HG03558 (cell line): Measurements from ENCODE around the gene PNPLA3.
"Not testable (repeated sequence)": the region's sequence is repeated elsewhere in the genome, so short reads cannot be mapped to it uniquely, and the experiment has no call there.

Experiments
- ATAC-seq: cut with Tn5 transposase; IDR thresholded peaks from one replicate; pipeline ENCODE4 v1.9.1; 2021; ENCODE audit warnings: moderate number of reproducible peaks; ENCODE audit not compliant: unreplicated experiment; ENCODE audit errors: extremely low read depth

The PNPLA3 gene

DNA sequence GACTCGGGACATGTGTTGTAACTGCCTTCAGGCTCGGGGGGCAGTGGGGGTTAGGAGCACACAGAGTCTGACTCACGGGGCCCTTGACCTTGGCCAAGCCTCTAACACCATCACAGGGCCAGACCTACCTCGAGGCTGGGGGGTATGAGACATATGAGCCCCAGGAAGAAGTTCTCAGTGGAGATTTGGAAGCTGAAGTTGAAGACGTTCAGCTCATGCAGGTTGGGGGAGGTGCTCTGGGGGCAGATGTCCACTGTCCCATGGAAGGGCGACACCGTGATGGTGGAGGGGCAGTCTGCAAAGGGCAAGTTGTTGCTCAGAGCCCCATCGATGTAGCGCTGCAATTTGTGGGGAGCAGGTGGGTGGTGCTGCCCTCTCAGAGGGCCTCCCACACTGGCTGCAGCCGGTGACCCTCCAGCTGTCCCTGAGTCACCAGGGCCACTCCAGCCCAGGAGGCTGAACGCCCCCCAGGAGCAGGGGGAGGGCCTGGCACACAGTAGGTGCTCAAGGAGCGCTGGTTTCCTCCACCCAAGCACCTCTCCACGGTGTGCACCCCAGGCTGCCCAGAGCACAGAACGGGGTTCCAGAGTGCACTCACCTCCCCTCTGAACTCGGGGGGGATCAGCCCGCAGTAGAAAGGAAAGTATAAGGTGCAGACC lies 34.3 kb upstream of the PNPLA3 start:
- ATAC-seq = no peak

DNA sequence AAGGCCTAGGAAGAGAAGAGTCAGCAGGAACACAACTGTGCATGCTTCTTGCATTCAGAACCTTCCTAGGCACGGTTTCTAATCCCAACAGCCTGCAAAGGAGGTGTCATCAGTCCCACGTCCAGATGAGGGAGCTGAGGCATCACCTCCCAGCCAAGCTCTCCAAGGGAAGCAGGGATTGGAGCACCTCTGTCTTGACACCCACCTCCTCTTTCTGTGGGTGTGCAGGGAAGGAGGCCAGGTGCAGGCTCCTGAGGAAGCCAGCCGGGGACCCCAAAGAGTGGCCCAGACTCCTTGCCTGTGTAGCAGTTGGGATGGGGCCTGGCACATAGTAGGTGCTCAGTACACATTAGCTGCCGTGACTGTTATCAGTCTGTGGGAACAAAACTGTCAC lies 33.7 kb upstream of the PNPLA3 start:
- ATAC-seq = no peak

DNA sequence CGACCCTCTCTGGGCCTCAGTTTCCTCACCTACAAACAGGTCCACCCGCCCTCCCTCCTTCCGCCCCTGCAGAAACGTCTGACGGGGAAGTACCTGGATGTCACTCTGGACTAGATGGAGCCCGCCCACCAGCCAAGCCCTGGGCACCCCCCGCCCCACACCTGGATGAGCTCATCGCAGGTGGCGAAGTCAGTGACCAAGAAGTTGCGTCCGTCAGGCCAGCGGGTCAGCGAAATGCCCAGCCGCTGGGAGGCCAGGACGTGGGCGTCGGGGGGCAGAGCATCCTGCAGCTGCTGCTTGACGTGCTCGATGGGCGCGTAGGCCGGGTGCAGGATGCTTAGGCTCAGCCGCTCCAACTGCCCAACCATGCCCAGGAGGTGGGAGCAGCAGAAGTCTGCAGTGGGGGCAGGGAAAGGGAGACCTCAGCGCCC lies 32.7 kb upstream of the PNPLA3 start:
- no peak for ATAC-seq

DNA sequence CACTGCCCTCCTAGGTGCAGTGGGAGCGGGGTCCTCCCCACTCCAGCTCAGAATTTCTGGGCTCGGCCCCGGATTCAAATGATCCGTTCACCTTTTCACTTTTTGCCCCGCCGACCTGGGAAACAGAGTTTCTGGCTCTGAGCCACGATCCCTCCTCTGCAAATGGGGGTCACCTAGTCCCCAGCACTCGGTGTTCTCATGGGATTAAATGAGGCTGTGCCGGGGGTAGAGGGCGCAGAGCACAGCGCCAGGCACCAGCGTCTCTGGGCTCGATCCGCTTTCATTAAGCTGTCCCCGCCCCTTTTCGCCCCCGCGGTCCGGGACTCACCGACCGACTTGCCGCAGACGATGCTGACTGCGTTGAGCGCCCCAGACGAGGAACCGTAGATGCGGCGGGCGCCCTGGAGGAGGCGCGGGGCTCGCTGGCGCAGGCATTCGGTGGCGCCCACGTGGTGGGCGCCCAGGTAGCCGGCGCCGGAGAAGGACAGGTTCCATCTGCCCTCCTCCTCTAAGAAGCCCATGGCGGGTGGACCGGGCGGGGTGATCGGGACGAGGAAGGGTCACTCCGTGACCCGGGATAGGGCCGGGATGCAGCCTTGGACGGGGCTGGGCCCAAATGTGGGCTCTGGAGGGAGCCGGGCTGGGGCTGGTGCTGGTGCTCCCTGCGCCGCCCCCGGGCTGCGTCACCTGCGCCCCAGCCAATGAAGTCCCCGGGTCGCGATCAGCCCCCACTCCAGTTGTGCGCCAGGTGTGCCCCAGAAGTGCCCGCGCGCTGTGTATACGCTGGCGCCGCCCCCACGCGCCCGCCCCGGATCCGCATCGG lies 32.0 kb upstream of the PNPLA3 start, which contains the start of gene PNPLA5:
Gene PNPLA5 (minus strand): TSS at position 654 of the 823 bp plus-strand sequence. CDS start 133 bp downstream, at position 521.
- no peak for ATAC-seq

DNA sequence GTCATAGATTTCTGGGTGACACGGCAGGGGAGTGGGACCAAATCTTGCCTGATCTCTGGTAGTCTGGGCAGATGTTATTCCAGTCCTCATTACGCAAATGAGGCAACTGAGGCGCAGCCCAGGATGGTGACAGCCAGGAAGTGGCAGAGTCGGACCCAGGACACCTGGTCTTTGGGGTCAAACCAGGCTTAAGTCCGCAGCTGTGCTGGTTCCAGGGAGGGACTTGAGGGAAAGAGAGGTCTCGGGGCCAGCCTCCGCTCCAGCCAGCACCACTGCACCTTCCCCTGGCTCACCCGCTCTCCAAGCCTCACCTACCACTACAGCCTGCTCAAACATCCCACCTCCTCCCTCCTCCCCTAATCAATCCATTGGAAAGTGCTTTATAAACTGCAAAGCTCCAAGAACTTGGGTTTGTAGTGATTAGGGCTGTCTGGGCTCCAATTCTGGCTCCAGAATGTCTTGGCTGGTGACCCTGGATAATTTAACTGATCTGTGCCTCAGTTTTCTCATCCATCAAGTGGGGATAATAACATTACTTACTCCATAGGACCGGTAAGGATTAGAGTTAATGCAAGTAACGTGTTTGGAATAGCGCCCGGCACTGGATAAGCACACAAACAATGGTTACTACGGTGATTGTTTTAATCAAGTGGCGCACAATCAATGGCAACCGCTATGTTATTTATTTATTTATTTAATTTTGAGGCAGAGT lies 31.3 kb upstream of the PNPLA3 start:
- no peak for ATAC-seq

DNA sequence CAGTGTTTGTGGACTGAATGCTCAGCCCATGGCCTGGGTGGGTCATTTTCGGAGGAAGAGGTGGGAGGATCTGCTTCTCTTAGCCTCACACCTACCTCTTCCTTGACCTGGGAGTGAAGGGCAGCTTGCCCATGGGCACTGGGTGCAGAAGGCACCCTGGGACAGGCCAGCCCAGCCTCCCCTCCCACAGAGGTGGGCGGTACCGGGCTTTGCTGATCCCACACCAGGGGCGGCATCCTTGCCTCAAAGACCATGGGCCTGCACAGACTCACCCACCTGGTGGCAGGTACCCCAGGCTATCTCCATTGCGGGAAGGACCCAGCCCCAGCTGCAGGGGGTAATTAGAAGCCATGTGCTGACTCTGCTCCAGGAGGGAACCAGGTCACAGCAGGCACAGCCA lies 30.3 kb upstream of the PNPLA3 start:
- no peak for ATAC-seq

DNA sequence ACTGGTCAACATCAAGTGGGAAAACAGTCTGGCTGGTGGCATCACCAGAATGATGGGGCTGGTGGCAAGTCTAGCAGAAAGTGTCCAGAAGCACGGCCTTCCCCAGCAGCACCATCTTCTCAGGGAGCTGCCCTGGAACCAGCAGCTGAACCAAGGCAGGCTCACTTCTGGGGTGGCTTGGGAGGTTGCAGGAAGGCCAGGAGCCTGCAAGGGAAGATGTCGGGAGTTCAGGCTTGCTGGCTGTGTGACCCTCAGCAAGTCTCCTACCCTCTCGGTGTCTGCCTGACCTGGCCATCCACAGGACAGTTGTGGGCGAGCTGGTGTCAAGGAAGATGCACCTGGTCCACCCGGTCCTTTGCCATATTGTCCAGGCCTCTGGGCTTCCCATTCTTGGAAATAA lies 29.5 kb upstream of the PNPLA3 start:
- no peak for ATAC-seq

DNA sequence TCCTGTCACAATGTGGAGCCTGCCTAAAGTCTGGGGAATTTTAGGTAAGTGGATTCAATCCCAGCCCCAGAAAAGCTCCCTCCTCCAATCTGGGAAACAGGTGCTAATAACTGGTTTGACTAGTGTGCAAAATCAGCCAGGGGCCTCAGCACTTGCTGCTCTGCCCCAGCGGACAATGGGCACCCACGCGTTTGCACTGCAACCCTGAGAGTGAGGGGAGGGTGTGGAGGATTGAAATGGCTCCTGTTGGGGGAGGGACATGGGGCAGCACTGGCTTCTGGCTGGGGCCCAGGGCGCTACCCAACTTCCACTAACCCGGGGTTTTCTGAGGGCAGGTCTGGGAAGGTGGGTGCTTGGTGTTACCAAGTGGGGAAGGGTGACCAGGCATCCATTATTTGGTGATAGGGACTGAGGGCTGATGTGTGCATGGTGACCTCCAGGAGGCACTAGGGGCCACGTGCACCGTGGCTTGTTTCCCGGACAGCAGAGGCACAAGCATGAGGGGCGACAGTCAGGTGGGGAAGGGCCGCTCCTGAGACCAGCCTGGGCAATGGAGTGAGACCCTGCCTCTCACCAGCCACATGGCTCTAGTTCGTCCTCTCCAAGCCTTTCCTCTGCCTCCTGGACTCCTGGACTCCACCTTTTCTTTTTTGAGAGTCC lies 27.5 kb upstream of the PNPLA3 start:
- ATAC-seq = no peak

DNA sequence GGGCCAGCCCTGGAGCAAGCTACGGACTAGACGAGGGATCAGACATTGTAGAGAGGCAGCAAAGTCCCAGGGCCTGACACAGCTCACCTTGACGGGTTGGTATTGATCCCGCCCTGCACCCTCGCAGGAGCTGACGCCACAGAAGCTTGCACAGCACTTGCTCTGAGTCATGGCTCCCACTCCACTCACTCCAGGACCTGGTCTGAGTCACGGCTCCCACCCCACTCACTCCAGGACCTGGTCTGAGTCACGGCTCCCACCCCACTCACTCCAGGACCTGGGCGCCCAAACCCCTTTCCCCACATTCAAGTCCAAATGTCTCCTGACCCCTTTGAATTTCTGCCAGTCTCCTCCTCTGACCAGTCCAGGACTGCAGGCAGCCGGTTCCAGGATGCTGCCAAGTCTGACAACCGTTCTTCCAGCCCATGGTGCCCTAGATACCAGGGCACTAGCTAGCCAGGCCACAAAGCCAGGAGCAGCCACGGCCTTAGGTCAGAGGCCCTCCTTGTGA lies 25.8 kb upstream of the PNPLA3 start:
- ATAC-seq = no peak

DNA sequence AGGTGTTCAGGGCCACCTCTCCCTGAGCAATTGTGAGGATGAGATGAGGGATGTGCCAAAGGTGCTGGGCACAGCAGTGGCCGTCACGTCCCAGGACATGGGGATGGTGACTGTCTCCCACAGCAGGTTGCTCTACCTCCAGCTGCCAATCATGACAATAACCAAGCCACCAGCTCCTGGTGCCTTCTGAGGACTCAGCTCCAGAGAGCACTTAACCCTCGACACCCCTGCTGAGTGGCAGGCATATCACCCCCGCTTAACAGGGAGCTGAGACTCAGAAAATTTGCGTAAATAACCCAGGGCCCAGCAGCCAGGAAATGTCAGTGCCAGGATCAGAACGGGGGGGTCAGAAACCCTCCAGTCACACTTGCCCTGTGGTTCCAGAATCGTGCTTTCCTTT lies 23.4 kb upstream of the PNPLA3 start:
- no peak for ATAC-seq

DNA sequence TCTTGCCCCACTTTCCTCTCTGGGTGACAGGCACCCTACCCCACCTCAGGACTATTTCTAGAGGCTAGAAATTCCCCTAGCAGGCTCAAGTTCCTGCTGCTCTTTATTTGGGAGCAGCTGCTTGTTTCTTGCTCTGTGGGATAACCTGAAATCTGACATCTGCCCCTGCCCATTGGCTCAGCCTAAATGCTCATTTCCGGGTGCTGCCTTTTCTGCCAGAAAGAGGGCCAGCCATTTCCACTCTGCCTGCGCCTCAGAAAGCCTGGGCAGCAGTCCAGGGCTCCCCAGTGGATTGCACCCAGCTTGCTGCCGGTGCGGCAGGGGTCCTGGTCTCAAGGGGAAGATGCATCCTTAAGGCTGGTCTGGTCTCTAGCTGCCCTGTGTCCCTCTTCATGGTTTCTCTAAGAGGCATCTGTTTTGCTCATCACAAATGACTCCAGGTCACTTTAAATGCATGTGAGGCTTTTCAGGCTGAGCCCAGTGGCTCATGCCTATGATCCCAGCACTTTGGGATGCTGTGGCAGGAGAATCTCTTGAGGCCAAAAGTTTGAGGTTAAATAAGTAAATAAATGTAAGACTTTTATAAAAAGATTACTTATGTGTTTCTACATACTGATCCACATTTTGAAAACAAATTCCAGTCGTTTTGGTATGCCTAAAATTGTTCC lies 21.5 kb upstream of the PNPLA3 start:
- ATAC-seq = no peak

DNA sequence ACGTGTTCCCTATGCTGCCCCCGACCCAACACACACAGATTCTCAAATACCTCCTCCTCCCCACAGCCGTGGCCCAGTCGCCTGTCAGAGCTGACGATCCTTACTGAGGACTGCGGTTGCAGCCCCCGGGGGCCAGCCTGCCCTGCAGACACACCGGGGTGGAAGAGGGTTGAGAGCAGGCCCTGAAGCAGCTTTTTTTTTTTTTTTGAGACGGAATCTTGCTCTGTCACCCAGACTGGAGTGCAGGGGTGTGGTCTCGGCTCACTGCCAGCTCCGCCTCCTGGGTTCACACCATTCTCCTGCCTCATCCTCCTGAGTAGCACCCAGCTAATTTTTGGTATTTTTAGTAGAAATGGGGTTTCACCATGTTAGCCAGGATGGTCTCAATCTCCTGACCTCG lies 20.6 kb upstream of the PNPLA3 start:
- ATAC-seq = not testable (repeated sequence)

DNA sequence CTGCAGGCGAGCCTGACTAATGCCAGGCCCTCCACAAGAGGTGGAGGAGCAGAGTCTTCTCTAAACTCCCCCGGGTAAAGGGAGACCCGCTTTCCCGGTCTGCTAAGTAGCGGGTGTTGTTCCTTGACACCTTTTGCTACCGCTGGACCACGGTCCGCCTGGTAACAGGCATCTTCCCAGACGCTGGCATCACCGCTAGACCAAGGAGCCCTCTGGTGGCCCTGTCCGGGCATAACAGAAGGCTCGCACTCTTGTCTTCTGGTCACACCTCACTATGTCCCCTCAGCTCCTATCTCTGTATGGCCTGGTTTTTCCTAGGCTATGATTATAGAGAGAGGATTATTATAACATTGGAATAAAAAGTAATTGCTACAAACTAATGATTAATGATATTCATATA lies 19.2 kb upstream of the PNPLA3 start:
- ATAC-seq = not testable (repeated sequence)

DNA sequence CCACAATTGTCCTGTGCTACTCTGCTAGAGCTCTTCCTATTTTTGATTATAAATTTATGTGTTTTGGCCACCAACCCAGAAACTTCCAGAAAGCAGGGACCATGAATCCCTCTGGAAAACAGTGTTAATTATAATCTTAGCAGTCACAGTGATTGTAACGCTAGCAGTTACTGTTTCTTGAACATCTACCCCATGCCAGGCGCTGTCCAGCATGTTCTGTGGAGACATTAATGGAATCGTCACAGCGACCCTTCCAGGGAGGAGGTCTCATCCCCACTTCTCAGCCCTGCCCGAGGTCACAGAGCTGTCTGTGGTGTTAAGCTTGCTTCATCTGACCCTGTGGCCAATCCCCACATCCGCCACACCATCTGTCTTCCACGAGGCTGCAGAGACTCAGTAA lies 17.9 kb upstream of the PNPLA3 start:
- no peak for ATAC-seq

DNA sequence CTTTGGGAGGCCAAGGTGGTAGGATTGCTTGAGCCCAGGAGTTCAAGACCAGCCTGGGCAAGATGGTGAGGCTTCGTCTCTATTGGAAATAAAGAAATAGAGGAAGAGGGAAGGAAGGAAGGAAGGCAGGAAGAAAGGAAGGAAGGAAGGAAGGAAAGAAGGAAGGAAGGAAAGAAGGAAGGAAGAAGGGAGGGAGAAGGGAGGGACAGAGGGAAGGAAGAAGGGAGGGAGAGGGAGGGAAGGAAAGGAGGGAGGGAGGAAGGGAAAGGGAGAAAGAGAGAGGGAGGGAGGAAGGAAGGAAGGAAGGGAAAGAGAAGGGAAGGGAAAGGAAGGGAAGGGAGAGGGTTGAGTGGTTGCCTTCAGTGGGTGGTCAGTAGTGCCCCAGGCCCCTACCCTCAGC lies 13.9 kb upstream of the PNPLA3 start:
- ATAC-seq = no peak

DNA sequence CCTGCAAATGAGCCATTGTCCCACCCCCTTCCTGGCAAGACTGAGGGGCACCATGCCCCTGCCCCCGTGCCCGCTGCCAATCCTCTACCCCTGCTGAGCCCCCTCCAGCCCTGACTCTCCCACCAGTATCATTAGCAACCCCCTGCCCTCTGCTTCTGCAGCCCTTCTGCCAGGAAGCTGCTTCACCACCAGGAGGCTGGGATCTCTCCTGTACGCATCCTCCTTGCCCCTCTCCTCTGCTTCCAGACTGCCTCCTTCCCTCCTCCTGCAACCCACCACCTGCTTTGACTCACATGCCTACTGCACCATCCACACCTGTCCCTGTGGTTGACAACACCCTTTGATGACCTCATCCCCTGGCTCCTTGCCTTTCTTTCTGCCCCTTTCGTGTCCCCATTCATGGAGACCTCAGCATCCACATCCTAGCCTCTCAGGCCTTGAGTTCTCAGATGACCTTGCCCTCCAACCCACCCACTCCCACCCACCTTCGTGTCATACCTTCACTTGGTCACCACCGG lies 13.4 kb upstream of the PNPLA3 start:
- ATAC-seq = no peak

DNA sequence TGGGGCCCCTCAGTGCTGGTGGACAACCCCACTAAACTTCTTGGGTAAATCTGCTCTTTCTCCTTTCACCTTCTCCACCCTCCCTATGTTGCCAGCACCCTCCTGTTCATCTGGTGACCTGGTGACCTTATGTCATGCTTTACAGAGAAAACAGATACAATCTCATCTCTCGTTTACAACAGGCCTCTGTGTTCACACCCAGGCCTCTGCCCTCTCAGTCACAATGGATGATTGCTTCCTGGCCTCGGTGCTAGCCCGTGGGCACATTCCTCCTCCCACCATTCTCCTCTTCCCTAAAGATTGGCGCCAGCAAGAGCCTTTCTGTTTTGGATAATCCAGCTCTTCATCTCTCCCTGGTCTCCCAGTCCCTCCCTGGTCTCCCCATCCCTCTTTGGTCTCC lies 12.3 kb upstream of the PNPLA3 start:
- no peak for ATAC-seq

DNA sequence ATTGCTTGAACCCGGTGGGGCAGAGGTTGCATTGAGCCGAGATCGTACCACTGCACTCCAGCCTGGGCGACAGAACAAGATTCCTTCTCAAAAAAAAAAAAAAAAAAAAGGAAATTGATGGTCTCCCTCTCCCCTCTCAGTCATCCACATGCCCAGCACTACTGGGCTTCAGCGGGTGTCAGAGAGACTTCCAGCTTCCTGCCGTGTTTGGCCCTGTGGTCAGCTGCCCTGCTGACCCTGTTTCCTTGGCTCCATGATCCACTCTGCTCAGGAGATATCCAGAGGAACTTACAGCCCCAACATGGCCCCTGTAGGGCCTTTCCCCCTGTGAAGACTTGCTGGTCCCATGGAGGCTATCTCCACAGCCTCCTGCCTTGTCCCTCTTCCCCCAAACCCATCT lies 6.1 kb upstream of the PNPLA3 start:
- ATAC-seq = no peak

DNA sequence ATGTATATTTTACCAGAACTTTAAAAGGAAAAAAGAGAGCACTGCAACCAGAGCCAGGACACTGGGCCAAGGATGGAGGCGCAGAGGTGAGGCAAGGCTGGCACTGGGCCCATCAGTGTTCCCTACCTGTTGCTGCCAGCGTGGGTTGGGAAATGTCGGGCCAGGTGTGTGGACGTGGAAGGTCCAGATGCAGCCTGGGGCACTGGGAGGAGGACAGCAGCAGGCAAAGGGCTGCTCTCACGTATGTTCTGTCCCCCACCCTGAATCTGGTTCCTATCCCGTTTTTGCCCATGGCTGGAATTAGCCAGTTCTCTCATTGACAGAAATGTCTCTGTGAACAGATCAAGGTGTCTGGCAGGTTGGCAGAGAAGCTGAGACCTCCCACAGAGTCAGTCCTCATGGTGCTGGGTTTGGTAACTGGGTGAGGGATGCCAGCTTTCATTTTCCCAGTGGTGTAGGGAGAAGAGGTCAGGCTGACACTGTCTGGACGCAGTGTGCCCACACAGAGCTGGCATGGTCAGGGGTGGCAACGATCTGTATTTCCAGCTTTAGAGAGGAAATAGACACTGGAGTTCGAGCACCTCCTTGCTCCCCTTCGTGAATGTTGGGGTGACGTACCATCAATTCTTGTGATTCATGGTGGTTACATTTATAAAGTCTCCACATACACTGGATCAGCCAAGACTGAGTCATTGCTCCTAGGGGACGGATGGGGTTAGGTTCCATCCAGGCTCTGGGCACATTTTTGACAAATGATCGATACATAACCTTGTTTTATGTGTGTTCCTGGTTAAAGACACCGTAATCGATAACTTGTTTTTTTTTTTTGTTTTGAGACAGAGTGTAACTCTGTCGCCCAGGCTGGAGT lies 4.3 kb upstream of the PNPLA3 start:
- no peak for ATAC-seq
